HepG2 (cell line): ENCODE data around the gene UBP1. TPM values are rescaled to one million over a fixed set of nuclear protein-coding genes. Genes with fewer than 3 reads are reported as not detected.
A peak's percentile ranks its signal among the peaks of the same experiment; 100 is the strongest.

Experiments
- MAF1 ChIP-seq: sonication (generic); formaldehyde crosslinking; IDR thresholded peaks from 2 replicates; pipeline ENCODE4 v1.5.0; 2020; ENCODE audit warnings: missing genetic modification reagents, borderline replicate concordance
- MBD4 ChIP-seq: IDR thresholded peaks from 2 replicates; pipeline ENCODE4 v1.6.1; 2012; ENCODE audit warnings: low read length, inconsistent platforms, borderline replicate concordance
- NFE2L2 ChIP-seq: fragments of 150-350 bp; IDR thresholded peaks from 2 replicates; pipeline ENCODE4 v1.6.1; 2014; ENCODE audit warnings: low read length
- NRL ChIP-seq: sonication (generic); formaldehyde crosslinking; IDR thresholded peaks from 2 replicates; pipeline ENCODE4 v1.5.0; 2020; ENCODE audit warnings: missing genetic modification reagents, mild to moderate bottlenecking, moderate library complexity, borderline replicate concordance
- SNAPC2 ChIP-seq: sonication (generic); formaldehyde crosslinking; IDR thresholded peaks from 2 replicates; pipeline ENCODE4 v1.8.1; 2022; ENCODE audit warnings: mild to moderate bottlenecking, missing genetic modification reagents
- TARDBP ChIP-seq: sonication (generic); formaldehyde crosslinking; IDR thresholded peaks from 2 replicates; pipeline ENCODE4 v1.8.0; 2022; ENCODE audit warnings: mild to moderate bottlenecking, missing genetic modification reagents
- ZBTB7A ChIP-seq: sonication (generic); formaldehyde crosslinking; IDR thresholded peaks from 2 replicates; pipeline ENCODE4 v1.8.0; 2022; ENCODE audit warnings: mild to moderate bottlenecking, missing genetic modification reagents
- ZFP36L2 ChIP-seq: sonication (generic); formaldehyde crosslinking; IDR thresholded peaks from 2 replicates; pipeline ENCODE4 v1.4.0; 2020; ENCODE audit warnings: missing genetic modification reagents
- ZNF331 ChIP-seq: sonication (generic); formaldehyde crosslinking; IDR thresholded peaks from 2 replicates; pipeline ENCODE4 v1.4.0; 2020; ENCODE audit warnings: missing genetic modification reagents
- ZNF891 ChIP-seq: sonication (generic); formaldehyde crosslinking; IDR thresholded peaks from 2 replicates; pipeline ENCODE4 v1.5.0; 2020; ENCODE audit warnings: mild to moderate bottlenecking, missing genetic modification reagents
- polyA plus RNA-seq, 8 experiments: library from polyadenylated mRNA; depleted of rRNA in 3 of 8; stranded (reverse) in 7 of 8; unstranded in 1 of 8; fragments of >200 nt; fragmentation: Illumina TruSeq in 4 of 8; extraction: Trizol in 4 of 8; gene quantifications; 2 replicates each; pipeline versions ENCODE4 v1.2.1 to v1.2.3, GENCODE V29; 2011 to 2016; ENCODE audit warnings: low read depth in 4 of 8, missing spikeins in 1 of 8, mixed read lengths in 1 of 8; ENCODE audit not compliant: insufficient read depth in 1 of 8
- total RNA-seq, 5 experiments: library from RNA; depleted of rRNA; stranded (reverse); fragments of >200 nt; fragmentation: Illumina TruSeq; extraction: Trizol; gene quantifications; 2 replicates each; pipeline ENCODE4 v1.2.3, GENCODE V29; 2016; ENCODE audit warnings: low read depth in 1 of 5
- TF ChIP-seq, protein P1 (sequence below): IDR thresholded peaks from 2 replicates; pipeline ENCODE4 v1.6.1; 2016
- TF ChIP-seq, protein P2 (sequence below): sonication (generic); formaldehyde crosslinking; IDR thresholded peaks from 2 replicates; pipeline ENCODE4 v1.5.0; 2020; ENCODE audit warnings: mild to moderate bottlenecking, missing genetic modification reagents, borderline replicate concordance
- TF ChIP-seq, protein P3 (sequence below): sonication (generic); formaldehyde crosslinking; IDR thresholded peaks from 2 replicates; pipeline ENCODE4 v1.4.0; 2020; ENCODE audit warnings: missing genetic modification reagents
- TF ChIP-seq, protein P4 (sequence below): sonication (generic); formaldehyde crosslinking; IDR thresholded peaks from 2 replicates; pipeline ENCODE4 v1.4.0; 2020; ENCODE audit warnings: missing genetic modification reagents
- TF ChIP-seq, protein P5 (sequence below): sonication (generic); formaldehyde crosslinking; IDR thresholded peaks from 2 replicates; pipeline ENCODE4 v1.9.0; 2021; ENCODE audit warnings: missing genetic modification reagents, mild to moderate bottlenecking, borderline replicate concordance
- TF ChIP-seq, protein P6 (sequence below): sonication (generic); formaldehyde crosslinking; IDR thresholded peaks from 2 replicates; pipeline ENCODE4 v1.5.1; 2020; ENCODE audit warnings: missing genetic modification reagents, mild to moderate bottlenecking, borderline replicate concordance
- TF ChIP-seq, protein P7 (sequence below): sonication (generic); formaldehyde crosslinking; IDR thresholded peaks from 2 replicates; pipeline ENCODE4 v1.4.0; 2020; ENCODE audit warnings: mild to moderate bottlenecking, low read depth, missing genetic modification reagents
- TF ChIP-seq, protein P8 (sequence below): sonication (generic); IDR thresholded peaks from 2 replicates; pipeline ENCODE4 v1.6.1; 2016; ENCODE audit warnings: low read depth, borderline replicate concordance

The UBP1 gene
- total and polyA plus RNA-seq, 2 of the 13 experiments (the other 11 are each of a cell fraction or from before 2014, with no cell fraction given) = 48.3 to 79.9 TPM

DNA sequence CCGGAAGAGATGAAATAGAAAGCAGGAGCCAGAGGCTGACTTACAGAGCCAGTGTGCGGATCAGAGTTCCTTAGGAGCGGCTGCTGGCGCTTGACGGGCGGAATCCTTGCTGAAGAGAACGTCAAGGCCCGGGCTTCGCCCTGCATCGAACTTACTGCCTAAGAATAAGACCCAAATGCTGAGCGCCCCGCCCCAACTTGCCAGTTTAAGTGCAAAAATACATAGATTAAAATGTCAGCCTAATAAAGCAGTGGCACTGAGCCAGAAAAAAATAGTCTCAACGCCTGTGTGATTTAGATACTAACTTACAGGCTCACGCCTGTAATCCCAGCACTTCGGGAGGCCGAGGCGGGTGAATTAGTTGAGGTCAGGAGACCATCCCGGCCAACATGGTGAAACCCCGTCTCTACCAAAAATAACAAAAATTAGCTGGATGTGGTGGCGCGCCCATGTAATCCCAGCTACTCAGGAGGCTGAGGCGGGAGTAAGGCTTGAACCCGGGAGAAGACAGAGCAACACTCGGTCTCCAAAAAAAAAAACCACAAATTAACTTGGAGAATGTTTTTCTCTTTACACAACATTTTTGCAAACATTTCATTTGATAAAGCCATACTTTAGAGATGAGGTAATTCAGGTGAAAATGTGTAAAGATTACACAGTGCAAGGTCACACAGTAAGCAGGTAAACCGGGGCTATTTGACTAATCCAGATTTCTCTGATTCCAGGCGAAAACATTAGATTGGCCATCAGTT is 1.2 kb upstream of the UBP1 start (continued):
- TF ChIP-seq, protein P1, sequence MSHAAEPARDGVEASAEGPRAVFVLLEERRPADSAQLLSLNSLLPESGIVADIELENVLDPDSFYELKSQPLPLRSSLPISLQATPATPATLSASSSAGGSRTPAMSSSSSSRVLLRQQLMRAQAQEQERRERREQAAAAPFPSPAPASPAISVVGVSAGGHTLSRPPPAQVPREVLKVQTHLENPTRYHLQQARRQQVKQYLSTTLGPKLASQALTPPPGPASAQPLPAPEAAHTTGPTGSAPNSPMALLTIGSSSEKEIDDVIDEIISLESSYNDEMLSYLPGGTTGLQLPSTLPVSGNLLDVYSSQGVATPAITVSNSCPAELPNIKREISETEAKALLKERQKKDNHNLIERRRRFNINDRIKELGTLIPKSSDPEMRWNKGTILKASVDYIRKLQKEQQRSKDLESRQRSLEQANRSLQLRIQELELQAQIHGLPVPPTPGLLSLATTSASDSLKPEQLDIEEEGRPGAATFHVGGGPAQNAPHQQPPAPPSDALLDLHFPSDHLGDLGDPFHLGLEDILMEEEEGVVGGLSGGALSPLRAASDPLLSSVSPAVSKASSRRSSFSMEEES (CRISPR knock-in tag) = no peak
- TF ChIP-seq TARDBP (CRISPR knock-in tag) (no peak), NRL (CRISPR knock-in tag) (0 out of 2 replicates have a peak, but pooled peaks have one; percentile 40), ZNF331 (CRISPR knock-in tag) (0 out of 2 replicates have a peak, but pooled peaks have one; percentile 31), NFE2L2 (no peak), ZFP36L2 (CRISPR knock-in tag) (no peak), ZNF891 (CRISPR knock-in tag) (no peak), MBD4 (no peak), SNAPC2 (CRISPR knock-in tag) (no peak), MAF1 (CRISPR knock-in tag) (no peak), ZBTB7A (CRISPR knock-in tag) (no peak)
- TF ChIP-seq, protein P2, sequence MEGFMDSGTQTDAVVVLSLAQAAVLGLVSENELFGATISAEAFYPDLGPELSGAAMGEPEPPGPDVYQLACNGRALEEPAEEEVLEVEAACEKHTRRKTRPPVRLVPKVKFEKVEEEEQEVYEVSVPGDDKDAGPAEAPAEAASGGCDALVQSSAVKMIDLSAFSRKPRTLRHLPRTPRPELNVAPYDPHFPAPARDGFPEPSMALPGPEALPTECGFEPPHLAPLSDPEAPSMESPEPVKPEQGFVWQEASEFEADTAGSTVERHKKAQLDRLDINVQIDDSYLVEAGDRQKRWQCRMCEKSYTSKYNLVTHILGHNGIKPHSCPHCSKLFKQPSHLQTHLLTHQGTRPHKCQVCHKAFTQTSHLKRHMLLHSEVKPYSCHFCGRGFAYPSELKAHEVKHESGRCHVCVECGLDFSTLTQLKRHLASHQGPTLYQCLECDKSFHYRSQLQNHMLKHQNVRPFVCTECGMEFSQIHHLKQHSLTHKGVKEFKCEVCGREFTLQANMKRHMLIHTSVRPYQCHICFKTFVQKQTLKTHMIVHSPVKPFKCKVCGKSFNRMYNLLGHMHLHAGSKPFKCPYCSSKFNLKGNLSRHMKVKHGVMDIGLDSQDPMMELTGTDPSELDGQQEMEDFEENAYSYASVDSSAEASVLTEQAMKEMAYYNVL = no peak
- TF ChIP-seq, protein P3, sequence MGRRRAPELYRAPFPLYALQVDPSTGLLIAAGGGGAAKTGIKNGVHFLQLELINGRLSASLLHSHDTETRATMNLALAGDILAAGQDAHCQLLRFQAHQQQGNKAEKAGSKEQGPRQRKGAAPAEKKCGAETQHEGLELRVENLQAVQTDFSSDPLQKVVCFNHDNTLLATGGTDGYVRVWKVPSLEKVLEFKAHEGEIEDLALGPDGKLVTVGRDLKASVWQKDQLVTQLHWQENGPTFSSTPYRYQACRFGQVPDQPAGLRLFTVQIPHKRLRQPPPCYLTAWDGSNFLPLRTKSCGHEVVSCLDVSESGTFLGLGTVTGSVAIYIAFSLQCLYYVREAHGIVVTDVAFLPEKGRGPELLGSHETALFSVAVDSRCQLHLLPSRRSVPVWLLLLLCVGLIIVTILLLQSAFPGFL (CRISPR knock-in tag) = no peak
- TF ChIP-seq, protein P4, sequence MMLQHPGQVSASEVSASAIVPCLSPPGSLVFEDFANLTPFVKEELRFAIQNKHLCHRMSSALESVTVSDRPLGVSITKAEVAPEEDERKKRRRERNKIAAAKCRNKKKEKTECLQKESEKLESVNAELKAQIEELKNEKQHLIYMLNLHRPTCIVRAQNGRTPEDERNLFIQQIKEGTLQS (CRISPR knock-in tag) = no peak; the same call in 1 of the 2 replicates
- TF ChIP-seq, protein P5, sequence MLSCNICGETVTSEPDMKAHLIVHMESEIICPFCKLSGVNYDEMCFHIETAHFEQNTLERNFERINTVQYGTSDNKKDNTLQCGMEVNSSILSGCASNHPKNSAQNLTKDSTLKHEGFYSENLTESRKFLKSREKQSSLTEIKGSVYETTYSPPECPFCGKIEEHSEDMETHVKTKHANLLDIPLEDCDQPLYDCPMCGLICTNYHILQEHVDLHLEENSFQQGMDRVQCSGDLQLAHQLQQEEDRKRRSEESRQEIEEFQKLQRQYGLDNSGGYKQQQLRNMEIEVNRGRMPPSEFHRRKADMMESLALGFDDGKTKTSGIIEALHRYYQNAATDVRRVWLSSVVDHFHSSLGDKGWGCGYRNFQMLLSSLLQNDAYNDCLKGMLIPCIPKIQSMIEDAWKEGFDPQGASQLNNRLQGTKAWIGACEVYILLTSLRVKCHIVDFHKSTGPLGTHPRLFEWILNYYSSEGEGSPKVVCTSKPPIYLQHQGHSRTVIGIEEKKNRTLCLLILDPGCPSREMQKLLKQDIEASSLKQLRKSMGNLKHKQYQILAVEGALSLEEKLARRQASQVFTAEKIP = no peak
- TF ChIP-seq, protein P6, sequence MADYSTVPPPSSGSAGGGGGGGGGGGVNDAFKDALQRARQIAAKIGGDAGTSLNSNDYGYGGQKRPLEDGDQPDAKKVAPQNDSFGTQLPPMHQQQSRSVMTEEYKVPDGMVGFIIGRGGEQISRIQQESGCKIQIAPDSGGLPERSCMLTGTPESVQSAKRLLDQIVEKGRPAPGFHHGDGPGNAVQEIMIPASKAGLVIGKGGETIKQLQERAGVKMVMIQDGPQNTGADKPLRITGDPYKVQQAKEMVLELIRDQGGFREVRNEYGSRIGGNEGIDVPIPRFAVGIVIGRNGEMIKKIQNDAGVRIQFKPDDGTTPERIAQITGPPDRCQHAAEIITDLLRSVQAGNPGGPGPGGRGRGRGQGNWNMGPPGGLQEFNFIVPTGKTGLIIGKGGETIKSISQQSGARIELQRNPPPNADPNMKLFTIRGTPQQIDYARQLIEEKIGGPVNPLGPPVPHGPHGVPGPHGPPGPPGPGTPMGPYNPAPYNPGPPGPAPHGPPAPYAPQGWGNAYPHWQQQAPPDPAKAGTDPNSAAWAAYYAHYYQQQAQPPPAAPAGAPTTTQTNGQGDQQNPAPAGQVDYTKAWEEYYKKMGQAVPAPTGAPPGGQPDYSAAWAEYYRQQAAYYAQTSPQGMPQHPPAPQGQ (CRISPR knock-in tag) = no peak
- TF ChIP-seq, protein P7, sequence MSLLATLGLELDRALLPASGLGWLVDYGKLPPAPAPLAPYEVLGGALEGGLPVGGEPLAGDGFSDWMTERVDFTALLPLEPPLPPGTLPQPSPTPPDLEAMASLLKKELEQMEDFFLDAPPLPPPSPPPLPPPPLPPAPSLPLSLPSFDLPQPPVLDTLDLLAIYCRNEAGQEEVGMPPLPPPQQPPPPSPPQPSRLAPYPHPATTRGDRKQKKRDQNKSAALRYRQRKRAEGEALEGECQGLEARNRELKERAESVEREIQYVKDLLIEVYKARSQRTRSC (CRISPR knock-in tag) = no peak
- TF ChIP-seq, protein P8, sequence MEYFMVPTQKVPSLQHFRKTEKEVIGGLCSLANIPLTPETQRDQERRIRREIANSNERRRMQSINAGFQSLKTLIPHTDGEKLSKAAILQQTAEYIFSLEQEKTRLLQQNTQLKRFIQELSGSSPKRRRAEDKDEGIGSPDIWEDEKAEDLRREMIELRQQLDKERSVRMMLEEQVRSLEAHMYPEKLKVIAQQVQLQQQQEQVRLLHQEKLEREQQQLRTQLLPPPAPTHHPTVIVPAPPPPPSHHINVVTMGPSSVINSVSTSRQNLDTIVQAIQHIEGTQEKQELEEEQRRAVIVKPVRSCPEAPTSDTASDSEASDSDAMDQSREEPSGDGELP = no peak
